Right lobe of liver (tissue), 4 donors: ENCODE results near the gene SPOCK1.

Experiments
- POLR2A ChIP-seq: fragments of 450-650 bp; IDR thresholded peaks from one replicate; pipeline ENCODE4 v1.6.1; 2017; ENCODE audit warnings: antibody characterized with exemption, mild to moderate bottlenecking
- TF ChIP-seq, protein P1 (sequence below), 4 donors: fragments of 200-600 bp in 3 of 4; fragments of 450-650 bp in 1 of 4; IDR thresholded peaks; one replicate each; pipeline versions ENCODE4 v1.5.1 to v1.8.0; 2016 to 2022; ENCODE audit warnings: antibody characterized with exemption in 4 of 4, mild to moderate bottlenecking in 2 of 4
- donor health status: DM: no; HTN: no; CAD: no.
- donor health status: DM: no; HTN: no; CAD: no.
- donor health status: DM: no; HTN: yes; CAD: no.

DNA sequence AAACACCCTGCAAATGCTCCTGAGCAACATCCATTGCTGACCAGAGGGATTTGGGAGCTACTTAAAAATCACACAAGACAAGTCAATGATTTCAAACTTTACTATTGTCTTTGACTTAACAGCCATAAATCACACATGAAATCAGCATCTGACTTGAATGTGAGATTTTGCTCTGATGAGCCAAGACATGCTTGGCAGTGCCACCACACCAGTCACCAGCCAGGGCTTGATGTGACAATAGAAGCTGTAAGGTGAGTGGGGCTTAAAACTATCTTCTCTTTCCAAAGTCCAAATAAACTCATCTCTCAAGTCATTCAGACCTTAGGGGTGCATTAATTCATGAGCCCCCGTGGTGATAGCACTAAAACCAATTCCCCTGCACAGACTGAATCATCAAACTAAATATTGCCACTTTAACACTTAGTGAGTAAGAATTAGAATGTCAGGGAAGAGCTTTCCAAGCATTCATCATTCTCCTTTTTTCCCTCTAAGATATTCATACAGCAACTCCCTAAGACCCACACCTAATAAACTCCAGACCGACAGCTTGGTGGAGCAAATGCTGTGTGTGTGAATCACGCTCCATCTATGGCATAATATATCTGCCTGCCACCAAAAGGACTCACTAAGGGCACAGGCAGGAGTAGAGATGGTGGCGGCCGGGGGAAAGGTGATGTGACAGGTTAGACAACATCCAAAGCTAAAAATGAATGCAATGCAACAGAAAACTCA, 119.4 kb downstream of the SPOCK1 start:
- TF ChIP-seq, protein P1, sequence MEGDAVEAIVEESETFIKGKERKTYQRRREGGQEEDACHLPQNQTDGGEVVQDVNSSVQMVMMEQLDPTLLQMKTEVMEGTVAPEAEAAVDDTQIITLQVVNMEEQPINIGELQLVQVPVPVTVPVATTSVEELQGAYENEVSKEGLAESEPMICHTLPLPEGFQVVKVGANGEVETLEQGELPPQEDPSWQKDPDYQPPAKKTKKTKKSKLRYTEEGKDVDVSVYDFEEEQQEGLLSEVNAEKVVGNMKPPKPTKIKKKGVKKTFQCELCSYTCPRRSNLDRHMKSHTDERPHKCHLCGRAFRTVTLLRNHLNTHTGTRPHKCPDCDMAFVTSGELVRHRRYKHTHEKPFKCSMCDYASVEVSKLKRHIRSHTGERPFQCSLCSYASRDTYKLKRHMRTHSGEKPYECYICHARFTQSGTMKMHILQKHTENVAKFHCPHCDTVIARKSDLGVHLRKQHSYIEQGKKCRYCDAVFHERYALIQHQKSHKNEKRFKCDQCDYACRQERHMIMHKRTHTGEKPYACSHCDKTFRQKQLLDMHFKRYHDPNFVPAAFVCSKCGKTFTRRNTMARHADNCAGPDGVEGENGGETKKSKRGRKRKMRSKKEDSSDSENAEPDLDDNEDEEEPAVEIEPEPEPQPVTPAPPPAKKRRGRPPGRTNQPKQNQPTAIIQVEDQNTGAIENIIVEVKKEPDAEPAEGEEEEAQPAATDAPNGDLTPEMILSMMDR (IDR thresholded peaks at IDR 0.05), result no peak
- TF ChIP-seq POLR2A, result no peak
